Dendritic cell treated with granulocyte-macrophage colony-stimulating factor and Interleukin-4, amounts not matched to agents 40 ng/mL and 50 ng/mL, for 4 days (primary cell): ENCODE measurements around the gene DLX2.
"Not testable (repeated sequence)": the region's sequence is repeated elsewhere in the genome, so short reads cannot be mapped to it uniquely, and the experiment has no call there.

Source experiments
- H3K27ac Mint-ChIP-seq: one replicate; pipeline ENCODE4 v1.8.0; 2022; ENCODE audit warnings: mild to moderate bottlenecking, mixed read lengths
- H3K27me3 Mint-ChIP-seq: one replicate; pipeline ENCODE4 v1.8.0; 2022; ENCODE audit warnings: mild to moderate bottlenecking, mixed read lengths
- H3K36me3 Mint-ChIP-seq: one replicate; pipeline ENCODE4 v1.8.0; 2022; ENCODE audit warnings: low read depth, mixed read lengths
- H3K4me1 Mint-ChIP-seq: one replicate; pipeline ENCODE4 v1.8.0; 2022; ENCODE audit warnings: low read depth, mixed read lengths
- H3K4me3 Mint-ChIP-seq: one replicate; pipeline ENCODE4 v1.8.0; 2022; ENCODE audit warnings: mild to moderate bottlenecking, moderate library complexity, mixed read lengths
- H3K9me3 Mint-ChIP-seq: one replicate; pipeline ENCODE4 v1.8.0; 2022; ENCODE audit warnings: mixed read lengths
- intact Hi-C: fragments of 100-400 bp; cut with micrococcal nuclease; formaldehyde crosslinking; loops from one replicate; pipeline ENCODE4 v1.15.0; 2022

The DLX2 gene

GRCh38 chr2:172116107-172116506 lies 13.4 kb upstream of the DLX2 start:
- intact Hi-C loops = no loop called here
- Mint-ChIP-seq H3K27me3 (peaks cover 16% of the 10 kb centered on the region), H3K27ac (no peak overlapping the region), H3K4me3 (no peak overlapping the region), H3K36me3 (no peaks in the 10 kb centered on the region), H3K9me3 (no peaks in the 10 kb centered on the region), H3K4me1 (no peaks in the 10 kb centered on the region)

- intact Hi-C loops = no loop called here
- H3K9me3 Mint-ChIP-seq = no peaks in the 10 kb centered on the region
- peaks cover 7% of the 10 kb centered on the region for H3K4me1 Mint-ChIP-seq
- peaks cover 21% of the 10 kb centered on the region for H3K27me3 Mint-ChIP-seq
- H3K36me3 Mint-ChIP-seq = no peaks in the 10 kb centered on the region
- no peak overlapping the region for H3K4me3 Mint-ChIP-seq
- no peak overlapping the region for H3K27ac Mint-ChIP-seq
Observed at GRCh38 chr2:172114579-172114978, 11.9 kb upstream of the DLX2 start.

GRCh38 chr2:172114176-172114575 lies 11.5 kb upstream of the DLX2 start:
- Mint-ChIP-seq H3K27me3 (peaks cover 25% of the 10 kb centered on the region), H3K4me1 (peaks cover 10% of the 10 kb centered on the region)
- H3K9me3 Mint-ChIP-seq, H3K36me3 Mint-ChIP-seq, intact Hi-C loops, H3K4me3 Mint-ChIP-seq, H3K27ac Mint-ChIP-seq: not testable (repeated sequence)

GRCh38 chr2:172113617-172114016 lies 10.9 kb upstream of the DLX2 start:
- no peak overlapping the region for H3K27ac Mint-ChIP-seq
- peaks cover 12% of the 10 kb centered on the region for H3K4me1 Mint-ChIP-seq
- peaks cover 29% of the 10 kb centered on the region for H3K27me3 Mint-ChIP-seq
- H3K36me3 Mint-ChIP-seq = no peaks in the 10 kb centered on the region
- H3K4me3 Mint-ChIP-seq = no peak overlapping the region
- intact Hi-C loops = no loop called here
- no peaks in the 10 kb centered on the region for H3K9me3 Mint-ChIP-seq

GRCh38 chr2:172109988-172110811 lies 7.5 kb upstream of the DLX2 start:
- Mint-ChIP-seq H3K4me1 (peaks cover 41% of the 10 kb centered on the region), H3K27ac (no peak overlapping the region), H3K36me3 (no peaks in the 10 kb centered on the region), H3K27me3 (peaks cover 63% of the 10 kb centered on the region), H3K4me3 (no peak overlapping the region), H3K9me3 (no peaks in the 10 kb centered on the region)
- intact Hi-C loops = loop anchor here (10.0 kb wide), 1 partner anchor 105 kb away; no protein-coding TSS in a partner anchor

- H3K4me1 Mint-ChIP-seq = peaks cover 42% of the 10 kb centered on the region
- no peaks in the 10 kb centered on the region for H3K36me3 Mint-ChIP-seq
- H3K27ac Mint-ChIP-seq = no peak overlapping the region
- intact Hi-C loops = loop anchor here (10.0 kb wide), 1 partner anchor 105 kb away; no protein-coding TSS in a partner anchor
- no peak overlapping the region for H3K4me3 Mint-ChIP-seq
- H3K27me3 Mint-ChIP-seq = peaks cover 68% of the 10 kb centered on the region
- H3K9me3 Mint-ChIP-seq = no peaks in the 10 kb centered on the region
Observed at GRCh38 chr2:172109256-172109987, 6.7 kb upstream of the DLX2 start.

- H3K27ac Mint-ChIP-seq = no peak overlapping the region
- intact Hi-C loops = loop anchor here (10.0 kb wide), 1 partner anchor 104 kb away; no protein-coding TSS in a partner anchor
- peaks cover 71% of the 10 kb centered on the region for H3K27me3 Mint-ChIP-seq
- no peaks in the 10 kb centered on the region for H3K36me3 Mint-ChIP-seq
- peaks cover 50% of the 10 kb centered on the region for H3K4me1 Mint-ChIP-seq
- no peak overlapping the region for H3K4me3 Mint-ChIP-seq
- H3K9me3 Mint-ChIP-seq = no peaks in the 10 kb centered on the region
Observed at GRCh38 chr2:172108587-172108930, 5.9 kb upstream of the DLX2 start.

- Mint-ChIP-seq H3K36me3 (peaks cover 2% of the 10 kb centered on the region), H3K27ac (no peak overlapping the region), H3K4me1 (peaks cover 54% of the 10 kb centered on the region), H3K9me3 (no peaks in the 10 kb centered on the region), H3K27me3 (peaks cover 73% of the 10 kb centered on the region), H3K4me3 (peak overlapping the region; percentile 64)
- intact Hi-C loops = loop anchor here (10.0 kb wide), 1 partner anchor 103 kb away; no protein-coding TSS in a partner anchor
Observed at GRCh38 chr2:172107690-172108586, 5.2 kb upstream of the DLX2 start.

- Mint-ChIP-seq H3K27me3 (peaks cover 84% of the 10 kb centered on the region), H3K4me3 (peak overlapping the region; percentile 66), H3K4me1 (peaks cover 70% of the 10 kb centered on the region), H3K27ac (no peak overlapping the region), H3K36me3 (peaks cover 10% of the 10 kb centered on the region), H3K9me3 (no peaks in the 10 kb centered on the region)
- intact Hi-C loops = loop anchor here (10.0 kb wide), 1 partner anchor 102 kb away; no protein-coding TSS in a partner anchor
Observed at GRCh38 chr2:172106108-172106961, 3.6 kb upstream of the DLX2 start.

- intact Hi-C loops = loop anchor here (2.0 to 10.0 kb wide), 2 partner anchors 101 to 295 kb away; no protein-coding TSS in a partner anchor
- Mint-ChIP-seq H3K9me3 (no peaks in the 10 kb centered on the region), H3K4me1 (peaks cover 76% of the 10 kb centered on the region), H3K27me3 (peaks cover 91% of the 10 kb centered on the region), H3K4me3 (peak overlapping the region; percentile 66), H3K27ac (no peak overlapping the region), H3K36me3 (peaks cover 10% of the 10 kb centered on the region)
Observed at GRCh38 chr2:172105471-172106107, 2.9 kb upstream of the DLX2 start.

- peaks cover 92% of the 10 kb centered on the region for H3K27me3 Mint-ChIP-seq
- no peaks in the 10 kb centered on the region for H3K9me3 Mint-ChIP-seq
- H3K27ac Mint-ChIP-seq = no peak overlapping the region
- peaks cover 76% of the 10 kb centered on the region for H3K4me1 Mint-ChIP-seq
- H3K4me3 Mint-ChIP-seq = peak overlapping the region; percentile 89
- H3K36me3 Mint-ChIP-seq = peaks cover 10% of the 10 kb centered on the region
- intact Hi-C loops = loop anchor here (1.0 to 10.0 kb wide), 7 partner anchors 19 to 397 kb away; partner anchors contain the start of genes DLX1 and SLC25A12
Observed at GRCh38 chr2:172103471-172104272, 972 bp upstream of the DLX2 start.
